ENCODE measurements around the gene ARSH. TPM values are rescaled to one million over a fixed set of nuclear protein-coding genes. Genes with fewer than 3 reads are reported as not detected.

ARSH gene
- total and polyA plus RNA-seq, 2 of the 8 experiments (the other 6 are each of a cell fraction or from before 2014, with no cell fraction given): not detected

DNA sequence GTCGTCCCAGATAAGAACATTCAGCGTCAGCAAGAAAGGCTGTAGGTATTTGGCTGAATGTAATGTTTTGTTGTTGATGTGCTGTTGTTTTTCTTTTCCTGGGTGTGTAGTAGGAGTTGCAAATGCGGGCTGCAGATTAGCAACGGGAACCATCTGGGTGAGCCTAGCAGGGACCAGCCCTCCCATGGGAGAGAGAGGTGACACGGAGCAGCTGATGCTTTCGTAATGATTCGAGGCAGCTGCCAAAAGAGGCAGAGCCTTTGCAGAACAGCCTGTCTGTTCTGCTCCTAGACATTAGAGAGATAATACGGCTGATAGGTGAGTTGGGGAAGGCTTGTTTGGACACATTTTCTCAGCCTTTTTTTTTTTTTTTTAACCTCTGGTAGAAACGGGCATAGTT lies 60.2 kb downstream of the ARSH start:
- no peak overlapping the region for H2BK15ac ChIP-seq (ENCODE audit: low read length)
- TF ChIP-seq SP4 (IDR thresholded peaks at IDR 0.05; ENCODE audit: low read length) (no peak), CBX5 (IDR thresholded peaks at IDR 0.05; ENCODE audit: low read depth, low read length) (no peak), SP1 (IDR thresholded peaks at IDR 0.05; ENCODE audit: low read depth, low read length) (no peak), RXRA (IDR thresholded peaks at IDR 0.05; ENCODE audit: insufficient read depth, low read depth, low read length) (no peak)
- CTCF ChIA-PET (ENCODE audit: partially characterized antibody): no interaction called here
- no peaks in the 10 kb centered on the region for H3K4me1 ChIP-seq (replicated peaks in 1 of 4; ENCODE audit: control insufficient read depth in 3 of 4, insufficient read depth in 4 of 4, low read length in 3 of 4)
- no peak overlapping the region for H2AFZ ChIP-seq (ENCODE audit: low read length)
- H3K36me3 ChIP-seq (ENCODE audit: control insufficient read depth in 2 of 4, insufficient read depth in 4 of 4, low read length in 3 of 4): no peaks in the 10 kb centered on the region
- no peak overlapping the region for H3K4ac ChIP-seq (replicated peaks; ENCODE audit: insufficient read length, low read depth, low read length)
- H3K23me2 ChIP-seq (ENCODE audit: low read depth, low read length): no peaks in the 10 kb centered on the region
- no peaks in the 10 kb centered on the region for H3K79me1 ChIP-seq (ENCODE audit: low read depth, low read length)
- H3K79me2 ChIP-seq (ENCODE audit: control insufficient read depth in 1 of 2, insufficient read depth in 2 of 2, low read length in 2 of 2): no peaks in the 10 kb centered on the region
- H3K27ac ChIP-seq (ENCODE audit: low read depth, low read length): no peak overlapping the region
- DNase-seq (ENCODE audit: low read depth in 1 of 2, low spot score in 2 of 2) (no peak), FAIRE-seq (no peak)
- no peak overlapping the region for H3K4me3 ChIP-seq (ENCODE audit: extremely low read depth in 1 of 4, insufficient read depth in 2 of 4, low read depth in 3 of 4, low read length in 4 of 4)
- H2BK5ac ChIP-seq (ENCODE audit: low read depth, low read length): no peak overlapping the region
- H4K8ac ChIP-seq (ENCODE audit: extremely low read depth, insufficient read depth, low read length): no peak overlapping the region
- no peak overlapping the region for H2AK5ac ChIP-seq (ENCODE audit: low read depth, low read length)
- H2BK12ac ChIP-seq (ENCODE audit: low read depth, low read length): no peak overlapping the region
- H3K14ac ChIP-seq (ENCODE audit: insufficient read length): no peak overlapping the region
- no peak overlapping the region for H3K23ac ChIP-seq (ENCODE audit: insufficient read length)
- no peaks in the 10 kb centered on the region for H3K9me3 ChIP-seq (ENCODE audit: insufficient read depth in 2 of 2, low read depth in 1 of 2, low read length in 1 of 2)
- H4K5ac ChIP-seq (ENCODE audit: insufficient read length, low read depth, low read length): no peak overlapping the region
- H3K56ac ChIP-seq (replicated peaks; ENCODE audit: insufficient read length, low read depth, low read length): no peak overlapping the region
- no peaks in the 10 kb centered on the region for H4K20me1 ChIP-seq (replicated peaks in 1 of 2; ENCODE audit: control insufficient read depth in 1 of 2, insufficient read depth in 2 of 2, low read length in 2 of 2)
- no peak overlapping the region for H3K9ac ChIP-seq (replicated peaks in 1 of 4; ENCODE audit: extremely low read depth in 1 of 4, low read depth in 3 of 4, low read length in 3 of 4)
- WGBS, 2 experiments (ENCODE audit: extremely low coverage in 1 of 2, insufficient coverage in 1 of 2, insufficient read length in 1 of 2, insufficient replicate concordance in 2 of 2, low coverage in 1 of 2, low lambda C conversion rate in 2 of 2, missing lambda C conversion rate in 1 of 2): 83% methylated on average over 7 of the region's 9 CpGs; no CpG with 5 or more reads in 1 of the 2 experiments
- H2BK20ac ChIP-seq (ENCODE audit: low read length): no peak overlapping the region
- H4K91ac ChIP-seq (replicated peaks; ENCODE audit: insufficient read length, low read length): no peak overlapping the region
- POLR2A ChIA-PET (ENCODE audit: partially characterized antibody): no interaction called here
- no peak overlapping the region for H2BK120ac ChIP-seq (replicated peaks; ENCODE audit: low read depth, low read length)
- H3K4me2 ChIP-seq (ENCODE audit: insufficient read depth in 1 of 2, low read depth in 2 of 2, low read length in 2 of 2): no peak overlapping the region
- H3K27me3 ChIP-seq (replicated peaks in 1 of 4; ENCODE audit: control insufficient read depth in 3 of 4, extremely low read depth in 1 of 4, insufficient read depth in 3 of 4, low read length in 3 of 4): no peaks in the 10 kb centered on the region
- H3K18ac ChIP-seq (ENCODE audit: extremely low read depth, low read length): no peak overlapping the region

Data from H1 (cell line).